ENCODE results near the gene LMNA. TPM values are rescaled to one million over a fixed set of nuclear protein-coding genes. Genes with fewer than 3 reads are reported as not detected.

Gene LMNA
- total RNA-seq, 2 experiments from 2014 or later = 93.6 to 101 TPM

GRCh38 chr1:156128654-156129597 is 14.4 kb downstream of the LMNA start:
- ChIA-PET CTCF (interaction anchor here (0.6 to 11.4 kb wide), 18 partner anchors 9 to 190 kb away, joined by 3 to 612 read pairs (median 5); partner anchors contain the start of genes LMNA and PMF1), POLR2A (interaction anchor here (0.9 to 8.9 kb wide), 10 partner anchors 8 to 902 kb away, joined by 3 to 222 read pairs (median 4); partner anchors contain the start of genes LMNA and PMF1)
- H3K4me1 Mint-ChIP-seq = peaks cover 63% of the 10 kb centered on the region
- H3K4me3 Mint-ChIP-seq = no peak overlapping the region
- H3K27me3 Mint-ChIP-seq = no peaks in the 10 kb centered on the region
- DNase-seq = no peak
- H3K36me3 Mint-ChIP-seq (ENCODE audit: low read depth) = peaks cover 9% of the 10 kb centered on the region
- H3K27ac Mint-ChIP-seq = no peak overlapping the region
- no peaks in the 10 kb centered on the region for H3K9me3 Mint-ChIP-seq

GRCh38 chr1:156129687-156130577 is 15.4 kb downstream of the LMNA start:
- DNase-seq = peak; percentile 83
- Mint-ChIP-seq H3K4me1 (peaks cover 53% of the 10 kb centered on the region), H3K4me3 (no peak overlapping the region), H3K27ac (no peak overlapping the region), H3K36me3 (ENCODE audit: low read depth) (peaks cover 14% of the 10 kb centered on the region), H3K27me3 (no peaks in the 10 kb centered on the region), H3K9me3 (no peaks in the 10 kb centered on the region)
- ChIA-PET POLR2A (interaction anchor here (0.8 to 8.9 kb wide), 10 partner anchors 15 to 195 kb away, joined by 3 to 222 read pairs (median 4); partner anchors contain the start of genes LMNA and PMF1), CTCF (interaction anchor here (0.6 to 11.4 kb wide), 16 partner anchors 12 to 208 kb away, joined by 3 to 612 read pairs (median 5); partner anchors contain the start of genes CCT3, LMNA and PMF1)

GRCh38 chr1:156130578-156130942 is 16.0 kb downstream of the LMNA start:
- DNase-seq = no peak
- no peak overlapping the region for H3K27ac Mint-ChIP-seq
- H3K36me3 Mint-ChIP-seq (ENCODE audit: low read depth) = peaks cover 14% of the 10 kb centered on the region
- ChIA-PET POLR2A (interaction anchor here (0.8 to 8.9 kb wide), 5 partner anchors 15 to 115 kb away, joined by 3 to 222 read pairs (median 8); partner anchors contain the start of gene LMNA), CTCF (interaction anchor here (1.3 to 11.4 kb wide), 10 partner anchors 12 to 207 kb away, joined by 3 to 612 read pairs (median 6); partner anchors contain the start of genes CCT3, LMNA and PMF1)
- H3K27me3 Mint-ChIP-seq = no peaks in the 10 kb centered on the region
- H3K4me1 Mint-ChIP-seq = peaks cover 47% of the 10 kb centered on the region
- no peaks in the 10 kb centered on the region for H3K9me3 Mint-ChIP-seq
- no peak overlapping the region for H3K4me3 Mint-ChIP-seq

- no peak overlapping the region for H3K4me3 Mint-ChIP-seq
- DNase-seq = no peak
- ChIA-PET POLR2A (interaction anchor here (1.0 to 1.5 kb wide), 3 partner anchors 11 to 29 kb away, joined by 3 to 5 read pairs (median 4); partner anchors contain the start of gene LMNA), CTCF (interaction anchor here (1.1 to 1.5 kb wide), 3 partner anchors 22 to 185 kb away, joined by 3 read pairs; no protein-coding TSS in a partner anchor)
- no peaks in the 10 kb centered on the region for H3K27me3 Mint-ChIP-seq
- H3K27ac Mint-ChIP-seq = no peak overlapping the region
- H3K4me1 Mint-ChIP-seq = peaks cover 6% of the 10 kb centered on the region
- no peaks in the 10 kb centered on the region for H3K9me3 Mint-ChIP-seq
- H3K36me3 Mint-ChIP-seq (ENCODE audit: low read depth) = peaks cover 25% of the 10 kb centered on the region
These were observed 20.4 kb downstream of the LMNA start for GRCh38 chr1:156134716-156135435.

- Mint-ChIP-seq H3K4me1 (no peaks in the 10 kb centered on the region), H3K27ac (no peak overlapping the region), H3K27me3 (no peaks in the 10 kb centered on the region), H3K4me3 (no peak overlapping the region), H3K9me3 (no peaks in the 10 kb centered on the region), H3K36me3 (ENCODE audit: low read depth) (peaks cover 23% of the 10 kb centered on the region)
- DNase-seq = no peak
- ChIA-PET CTCF (interaction anchor here (1.0 to 1.5 kb wide), 4 partner anchors 20 to 183 kb away, joined by 3 to 4 read pairs (median 3); no protein-coding TSS in a partner anchor), POLR2A (interaction anchor here (1.3 kb wide), 1 partner anchor 21 kb away, joined by 5 read pairs; the partner anchor contains the start of gene LMNA)
These were observed 21.7 kb downstream of the LMNA start for GRCh38 chr1:156135930-156136871.

GRCh38 chr1:156136970-156137483 is 22.5 kb downstream of the LMNA start:
- no peak for DNase-seq
- Mint-ChIP-seq H3K9me3 (no peaks in the 10 kb centered on the region), H3K36me3 (ENCODE audit: low read depth) (peaks cover 20% of the 10 kb centered on the region), H3K4me1 (no peaks in the 10 kb centered on the region), H3K27me3 (no peaks in the 10 kb centered on the region), H3K27ac (no peak overlapping the region), H3K4me3 (no peak overlapping the region)
- CTCF ChIA-PET = interaction anchor here (1.3 kb wide), 2 partner anchors 9 to 46 kb away, joined by 3 to 4 read pairs; no protein-coding TSS in a partner anchor
- POLR2A ChIA-PET = interaction anchor here (0.8 to 1.0 kb wide), 3 partner anchors 9 to 67 kb away, joined by 3 read pairs; no protein-coding TSS in a partner anchor

GRCh38 chr1:156138458-156138867 is 24.0 kb downstream of the LMNA start:
- Mint-ChIP-seq H3K36me3 (ENCODE audit: low read depth) (peaks cover 20% of the 10 kb centered on the region), H3K27me3 (no peaks in the 10 kb centered on the region), H3K4me1 (no peaks in the 10 kb centered on the region), H3K9me3 (no peaks in the 10 kb centered on the region), H3K27ac (no peak overlapping the region), H3K4me3 (no peak overlapping the region)
- no peak for DNase-seq
- POLR2A ChIA-PET = no interaction called here
- CTCF ChIA-PET = interaction anchor here (1.3 kb wide), 1 partner anchor 11 kb away, joined by 3 read pairs; no protein-coding TSS in a partner anchor

GRCh38 chr1:156140879-156141707 is 26.6 kb downstream of the LMNA start:
- DNase-seq = peak; percentile 34
- Mint-ChIP-seq H3K4me1 (peaks cover 6% of the 10 kb centered on the region), H3K27me3 (no peaks in the 10 kb centered on the region)

GRCh38 chr1:156143765-156144489 is 29.4 kb downstream of the LMNA start:
- H3K9me3 Mint-ChIP-seq = no peaks in the 10 kb centered on the region
- ChIA-PET POLR2A (no interaction called here), CTCF (interaction anchor here (0.8 to 11.5 kb wide), 3 partner anchors 47 to 175 kb away, joined by 3 to 179 read pairs (median 26); no protein-coding TSS in a partner anchor)
- peaks cover 2% of the 10 kb centered on the region for H3K36me3 Mint-ChIP-seq (ENCODE audit: low read depth)
- DNase-seq = no peak
- H3K4me1 Mint-ChIP-seq = peaks cover 26% of the 10 kb centered on the region
- no peak overlapping the region for H3K27ac Mint-ChIP-seq
- no peaks in the 10 kb centered on the region for H3K27me3 Mint-ChIP-seq
- H3K4me3 Mint-ChIP-seq = no peak overlapping the region

More at GRCh38 chr1:156140879-156141707, 26.6 kb downstream of the LMNA start:
- Mint-ChIP-seq H3K36me3 (ENCODE audit: low read depth) (peaks cover 11% of the 10 kb centered on the region), H3K27ac (no peak overlapping the region), H3K4me3 (no peak overlapping the region), H3K9me3 (no peaks in the 10 kb centered on the region)
- ChIA-PET CTCF (interaction anchor here (1.0 to 11.5 kb wide), 9 partner anchors 58 to 181 kb away, joined by 3 to 179 read pairs (median 5); no protein-coding TSS in a partner anchor), POLR2A (interaction anchor here (0.6 to 2.0 kb wide), 5 partner anchors 57 to 142 kb away, joined by 3 to 6 read pairs (median 5); partner anchors contain the start of genes PMF1 and SMG5)

Data from activated CD4-positive, alpha-beta memory T cell treated with anti-CD3 and anti-CD28 coated beads, Interleukin-2, amount 10 ng/mL, durations not matched to agents 7 days and 5 days (primary cell).